ENCODE results near the gene ERMARD.
"Not testable (repeated sequence)": the region's sequence is repeated elsewhere in the genome, so short reads cannot be mapped to it uniquely, and the experiment has no call there.

Gene ERMARD

GRCh38 chr6:169738204-169738975 is 13.0 kb upstream of the ERMARD start:
- peak; percentile 96 for DNase-seq

- peak; percentile 43 for DNase-seq
Observed at GRCh38 chr6:169738976-169739529, 12.4 kb upstream of the ERMARD start.

GRCh38 chr6:169741344-169741743 is 10.1 kb upstream of the ERMARD start:
- DNase-seq = no peak

GRCh38 chr6:169745405-169745804 is 6.0 kb upstream of the ERMARD start:
- no peak for DNase-seq

GRCh38 chr6:169746556-169746955 is 4.9 kb upstream of the ERMARD start:
- DNase-seq = no peak

- DNase-seq = peak; percentile 32
Observed at GRCh38 chr6:169752074-169752623, 727 bp downstream of the ERMARD start.

- DNase-seq = no peak
Observed at GRCh38 chr6:169755162-169755561, 3.7 kb downstream of the ERMARD start.

GRCh38 chr6:169763308-169763707 is 11.9 kb downstream of the ERMARD start:
- no peak for DNase-seq

- DNase-seq = no peak
Observed at GRCh38 chr6:169763881-169764280, 12.5 kb downstream of the ERMARD start.

- not testable (repeated sequence) for DNase-seq
Observed at GRCh38 chr6:169765789-169766188, 14.4 kb downstream of the ERMARD start.

- DNase-seq = no peak
Observed at GRCh38 chr6:169766232-169766631, 14.8 kb downstream of the ERMARD start.

- no peak for DNase-seq
Observed at GRCh38 chr6:169766921-169767736, 15.7 kb downstream of the ERMARD start.

GRCh38 chr6:169774347-169774746 is 22.9 kb downstream of the ERMARD start:
- DNase-seq = no peak

- DNase-seq = no peak
Observed at GRCh38 chr6:169775321-169775720, 23.9 kb downstream of the ERMARD start.

- DNase-seq = no peak
Observed at GRCh38 chr6:169776379-169776778, 25.0 kb downstream of the ERMARD start.

GRCh38 chr6:169777896-169778295 is 26.5 kb downstream of the ERMARD start:
- DNase-seq = no peak

GRCh38 chr6:169778646-169779045 is 27.2 kb downstream of the ERMARD start:
- no peak for DNase-seq

GRCh38 chr6:169779092-169779815 is 27.8 kb downstream of the ERMARD start:
- no peak for DNase-seq

- no peak for DNase-seq
Observed at GRCh38 chr6:169779896-169780295, 28.5 kb downstream of the ERMARD start.

GRCh38 chr6:169780571-169781091 is 29.2 kb downstream of the ERMARD start:
- no peak for DNase-seq

GRCh38 chr6:169782966-169783365 is 31.5 kb downstream of the ERMARD start:
- no peak for DNase-seq

GRCh38 chr6:169783401-169783800 is 32.0 kb downstream of the ERMARD start:
- no peak for DNase-seq

Data from NCI-H82 (cell line).